Measurements from ENCODE around the gene ZNF442. TPM values are rescaled to one million over a fixed set of nuclear protein-coding genes. Genes with fewer than 3 reads are reported as not detected.
A peak's percentile ranks its signal among the peaks of the same experiment; 100 is the strongest.
"Not testable (repeated sequence)": the region's sequence is repeated elsewhere in the genome, so short reads cannot be mapped to it uniquely, and the experiment has no call there.

The ZNF442 gene
- polyA plus RNA-seq (2012; ENCODE audit: low read depth, missing spikeins) = 0.62 TPM

- FAIRE-seq = peak; percentile 94
Observed at GRCh38 chr19:12365236-12366162, at the start of gene ZNF442. Gene ZNF442, minus strand, starts transcription at chr19:12365683. Its CDS starts 2,052 bp downstream, at chr19:12363631.

GRCh38 chr19:12411893-12412292 is 46.4 kb upstream of the ZNF442 start:
- FAIRE-seq = no peak
- TF ChIP-seq POU2F2 (IDR thresholded peaks at IDR 0.05; ENCODE audit: low read depth, low read length) = no peak
- TF ChIP-seq POLR2A (IDR thresholded peaks at IDR 0.05; ENCODE audit: low read depth, low read length) = no peak
- TF ChIP-seq PAX5 (IDR thresholded peaks at IDR 0.05; ENCODE audit: insufficient read depth, low read length, severe bottlenecking) = no peak
- TF ChIP-seq SPI1 (IDR thresholded peaks at IDR 0.05; ENCODE audit: low read depth, low read length) = no peak
- no peak for TF ChIP-seq TAF1 (IDR thresholded peaks at IDR 0.05; ENCODE audit: low read depth, low read length)
- TF ChIP-seq POLR2AphosphoS5 (IDR thresholded peaks at IDR 0.05; ENCODE audit: low read depth, low read length) = no peak
- DNase-seq (ENCODE audit: insufficient read length, low spot score) = no peak

More at GRCh38 chr19:12365236-12366162, at the start of gene ZNF442:
- DNase-seq (ENCODE audit: insufficient read length, low spot score) = peak; percentile 86
- TF ChIP-seq TAF1 (IDR thresholded peaks at IDR 0.05; ENCODE audit: low read depth, low read length) = peak; percentile 52; the same call in 1 of the 2 replicates
- TF ChIP-seq POU2F2 (IDR thresholded peaks at IDR 0.05; ENCODE audit: low read depth, low read length) = no peak
- peak; percentile 71 for TF ChIP-seq POLR2A (IDR thresholded peaks at IDR 0.05; ENCODE audit: low read depth, low read length)

GRCh38 chr19:12400633-12401502 is 35.4 kb upstream of the ZNF442 start, which contains the start of gene ZNF799:
Gene ZNF799, minus strand, starts transcription at chr19:12401271. Its CDS starts 201 bp downstream, at chr19:12401070.
- DNase-seq (ENCODE audit: insufficient read length, low spot score) (peak; percentile 59), FAIRE-seq (peak; percentile 97)
- TF ChIP-seq POLR2A (IDR thresholded peaks at IDR 0.05; ENCODE audit: low read depth, low read length) = no peak
- TF ChIP-seq POLR2AphosphoS5 (IDR thresholded peaks at IDR 0.05; ENCODE audit: low read depth, low read length) = no peak
- TF ChIP-seq POU2F2 (IDR thresholded peaks at IDR 0.05; ENCODE audit: low read depth, low read length) = no peak
- TF ChIP-seq PAX5 (IDR thresholded peaks at IDR 0.05; ENCODE audit: insufficient read depth, low read length, severe bottlenecking) = no peak
- TF ChIP-seq TAF1 (IDR thresholded peaks at IDR 0.05; ENCODE audit: low read depth, low read length) = no peak
- peak; percentile 52; the same call in 1 of the 2 replicates for TF ChIP-seq SPI1 (IDR thresholded peaks at IDR 0.05; ENCODE audit: low read depth, low read length)

- DNase-seq (ENCODE audit: insufficient read length, low spot score) = not testable (repeated sequence)
- FAIRE-seq = peak; percentile 94
Observed at GRCh38 chr19:12399901-12400632, 34.6 kb upstream of the ZNF442 start.

- DNase-seq (ENCODE audit: insufficient read length, low spot score); FAIRE-seq: not testable (repeated sequence)
Observed at GRCh38 chr19:12391148-12391547, 25.7 kb upstream of the ZNF442 start.

GRCh38 chr19:12386365-12386764 is 20.9 kb upstream of the ZNF442 start:
- not testable (repeated sequence) for DNase-seq (ENCODE audit: insufficient read length, low spot score); FAIRE-seq

- no peak for TF ChIP-seq POU2F2 (IDR thresholded peaks at IDR 0.05; ENCODE audit: low read depth, low read length)
- TF ChIP-seq SPI1 (IDR thresholded peaks at IDR 0.05; ENCODE audit: low read depth, low read length) = no peak
- TF ChIP-seq PAX5 (IDR thresholded peaks at IDR 0.05; ENCODE audit: insufficient read depth, low read length, severe bottlenecking) = no peak
- TF ChIP-seq TAF1 (IDR thresholded peaks at IDR 0.05; ENCODE audit: low read depth, low read length) = no peak
- TF ChIP-seq POLR2AphosphoS5 (IDR thresholded peaks at IDR 0.05; ENCODE audit: low read depth, low read length) = no peak
- TF ChIP-seq POLR2A (IDR thresholded peaks at IDR 0.05; ENCODE audit: low read depth, low read length) = no peak
- no peak for DNase-seq (ENCODE audit: insufficient read length, low spot score)
- FAIRE-seq = no peak
Observed at GRCh38 chr19:12380444-12380737, 14.9 kb upstream of the ZNF442 start.

GRCh38 chr19:12379732-12380443 is 14.4 kb upstream of the ZNF442 start:
- no peak for FAIRE-seq
- TF ChIP-seq POLR2AphosphoS5 (IDR thresholded peaks at IDR 0.05; ENCODE audit: low read depth, low read length) (no peak), SPI1 (IDR thresholded peaks at IDR 0.05; ENCODE audit: low read depth, low read length) (no peak), POLR2A (IDR thresholded peaks at IDR 0.05; ENCODE audit: low read depth, low read length) (no peak), PAX5 (IDR thresholded peaks at IDR 0.05; ENCODE audit: insufficient read depth, low read length, severe bottlenecking) (no peak), TAF1 (IDR thresholded peaks at IDR 0.05; ENCODE audit: low read depth, low read length) (no peak), POU2F2 (IDR thresholded peaks at IDR 0.05; ENCODE audit: low read depth, low read length) (no peak)
- DNase-seq (ENCODE audit: insufficient read length, low spot score) = no peak

GRCh38 chr19:12374026-12374425 is 8.5 kb upstream of the ZNF442 start:
- no peak for FAIRE-seq

More at GRCh38 chr19:12374026-12374425, 8.5 kb upstream of the ZNF442 start:
- DNase-seq (ENCODE audit: insufficient read length, low spot score) = no peak
- TF ChIP-seq PAX5 (IDR thresholded peaks at IDR 0.05; ENCODE audit: insufficient read depth, low read length, severe bottlenecking) (no peak), SPI1 (IDR thresholded peaks at IDR 0.05; ENCODE audit: low read depth, low read length) (no peak), TAF1 (IDR thresholded peaks at IDR 0.05; ENCODE audit: low read depth, low read length) (no peak), POLR2AphosphoS5 (IDR thresholded peaks at IDR 0.05; ENCODE audit: low read depth, low read length) (no peak), POU2F2 (IDR thresholded peaks at IDR 0.05; ENCODE audit: low read depth, low read length) (no peak), POLR2A (IDR thresholded peaks at IDR 0.05; ENCODE audit: low read depth, low read length) (no peak)
